RWPE1 (cell line): ENCODE results near the gene NCBP2.

Source experiments
- CTCF ChIA-PET: fragments of 350-600 bp; sonication (Branson Sonifier 250); formaldehyde crosslinking; extraction: SDS; loops from one replicate; lab custom pipeline; 2021; lab: Yijun Ruan, JAX
- POLR2A ChIA-PET: fragments of 400-600 bp; formaldehyde crosslinking; extraction: SDS; loops from one replicate; lab custom pipeline; 2020; ENCODE audit warnings: antibody characterized with exemption; ENCODE audit not compliant: low non-redundant PET; lab: Yijun Ruan, JAX
- DNase-seq: peaks from one replicate; pipeline ENCODE4 v3.0.0; 2012; ENCODE audit warnings: low spot score
- H3K27ac ChIP-seq: fragments of 450-650 bp; 2 replicates; pipeline ENCODE4 v1.5.1; 2017
- CTCF ChIP-seq: fragments of 450-650 bp; conservative IDR thresholded peaks from 2 replicates; pipeline ENCODE4 v1.5.1; 2017; ENCODE audit warnings: low read depth, mild to moderate bottlenecking

NCBP2 gene

DNA sequence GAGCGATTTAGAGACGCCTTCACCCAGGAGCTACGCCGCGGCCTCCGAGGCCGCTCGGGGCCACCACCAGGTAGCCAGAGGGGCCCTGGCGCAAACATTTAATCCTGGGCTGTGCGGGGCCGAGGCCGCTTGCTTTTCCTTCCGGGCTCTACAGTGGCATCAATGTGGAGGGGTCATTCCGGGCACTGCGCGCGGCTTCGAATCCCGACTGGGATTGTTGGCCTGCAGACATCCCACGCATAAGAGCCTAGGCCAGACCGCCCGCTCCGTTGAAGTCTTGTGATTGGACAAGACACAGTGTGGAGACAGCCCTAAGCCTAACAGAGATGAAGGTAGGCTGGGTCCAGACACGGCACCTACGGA lies 568 bp upstream of the NCBP2 start:
- H3K27ac ChIP-seq = peak overlapping the region; percentile 97
- ChIA-PET POLR2A (interaction anchor here (0.5 kb wide), 1 partner anchor 76 kb away, joined by 3 read pairs; no protein-coding TSS in a partner anchor), CTCF (interaction anchor here (0.6 to 1.3 kb wide), 5 partner anchors 8 to 336 kb away, joined by 3 to 4 read pairs (median 4); partner anchors contain the start of gene PAK2)
- TF ChIP-seq CTCF = no peak
- DNase-seq = no peak

GRCh38 chr3:196941729-196942225 lies 551 bp downstream of the NCBP2 start:
- DNase-seq = peak; percentile 50
- POLR2A ChIA-PET = interaction anchor here (0.7 kb wide), 1 partner anchor 240 kb away, joined by 3 read pairs; no protein-coding TSS in a partner anchor
- peak overlapping the region; percentile 97 for H3K27ac ChIP-seq

GRCh38 chr3:196938576-196938975 lies 3.8 kb downstream of the NCBP2 start:
- H3K27ac ChIP-seq = no peak overlapping the region

More at GRCh38 chr3:196941729-196942225, 551 bp downstream of the NCBP2 start:
- no peak for TF ChIP-seq CTCF
- CTCF ChIA-PET = interaction anchor here (0.6 to 1.6 kb wide), 13 partner anchors 9 to 437 kb away, joined by 3 to 9 read pairs (median 3); partner anchors contain the start of gene PAK2

DNA sequence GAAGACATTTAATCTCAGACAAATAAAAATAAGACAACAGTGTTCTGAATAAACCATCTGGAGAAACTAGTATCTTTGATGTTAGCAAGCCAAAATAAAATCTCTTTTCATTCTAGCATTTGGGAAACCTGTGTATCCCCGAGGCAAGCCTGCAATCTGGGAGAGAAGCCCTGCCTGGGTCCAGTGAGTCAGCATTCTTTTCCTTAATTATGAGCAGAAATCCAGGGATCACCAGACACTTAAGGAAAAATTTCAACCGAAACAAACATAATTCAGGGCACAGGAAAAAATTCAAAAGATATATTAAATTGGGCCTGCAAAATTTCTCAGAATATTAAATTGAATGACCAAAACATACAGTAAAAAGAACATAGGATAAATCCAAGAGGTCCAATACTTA lies 4.2 kb downstream of the NCBP2 start:
- DNase-seq = no peak
- no peak overlapping the region for H3K27ac ChIP-seq
- ChIA-PET CTCF (no interaction called here), POLR2A (no interaction called here)
- TF ChIP-seq CTCF = no peak

More at GRCh38 chr3:196938576-196938975, 3.8 kb downstream of the NCBP2 start:
- DNase-seq = no peak
- ChIA-PET POLR2A (no interaction called here), CTCF (no interaction called here)
- TF ChIP-seq CTCF = no peak

DNA sequence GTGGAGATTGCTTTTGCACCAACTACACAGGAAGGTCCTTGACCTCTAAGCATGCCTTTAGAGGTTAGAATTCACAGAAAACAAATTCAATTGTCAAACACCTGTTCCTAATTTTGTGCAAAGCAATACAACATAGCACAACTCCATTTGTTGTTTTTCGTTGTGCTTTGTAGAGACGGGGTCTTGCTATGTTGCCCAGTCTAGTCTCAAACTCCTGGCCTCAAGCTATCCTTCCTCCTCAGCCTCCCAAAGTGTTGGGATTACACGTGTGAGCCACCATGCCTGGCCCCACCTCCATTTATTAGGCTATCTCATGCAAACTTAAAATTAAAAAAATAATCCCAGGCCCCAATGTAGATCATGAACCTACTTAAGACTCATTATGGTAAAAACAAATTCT lies 6.0 kb downstream of the NCBP2 start:
- TF ChIP-seq CTCF = no peak
- no peak for DNase-seq
- CTCF ChIA-PET = interaction anchor here (0.6 to 0.7 kb wide), 2 partner anchors 22 to 34 kb away, joined by 3 read pairs; no protein-coding TSS in a partner anchor
- H3K27ac ChIP-seq = no peak overlapping the region
- POLR2A ChIA-PET = no interaction called here

DNA sequence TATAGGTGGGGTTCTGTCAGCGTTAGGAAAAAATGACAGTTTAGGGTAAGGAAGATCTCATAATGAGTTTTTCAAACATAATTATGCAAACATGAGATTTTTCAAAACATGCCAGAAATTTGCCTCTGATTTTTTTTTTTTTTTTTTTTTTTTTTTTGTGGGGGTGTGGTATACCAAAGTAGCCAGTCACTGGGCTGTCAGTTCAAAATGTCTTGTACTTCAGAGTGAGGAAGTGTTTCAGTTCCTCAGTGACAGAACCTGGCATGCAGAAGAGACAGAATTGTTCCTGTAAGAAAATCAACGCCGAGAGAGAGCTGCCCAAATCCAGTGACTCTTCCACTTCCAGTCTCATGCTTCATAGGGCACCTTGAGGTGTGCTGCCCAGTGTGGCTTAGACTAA lies 9.7 kb downstream of the NCBP2 start:
- no peak overlapping the region for H3K27ac ChIP-seq
- no peak for DNase-seq
- CTCF ChIA-PET = interaction anchor here (0.5 kb wide), 1 partner anchor 33 kb away, joined by 3 read pairs; no protein-coding TSS in a partner anchor
- POLR2A ChIA-PET = no interaction called here
- no peak for TF ChIP-seq CTCF
